Activated naive CD8-positive, alpha-beta T cell (primary cell): ENCODE data around the gene CD48.
"Not testable (repeated sequence)": the region's sequence is repeated elsewhere in the genome, so short reads cannot be mapped to it uniquely, and the experiment has no call there.

Experiments
- H3K27ac Mint-ChIP-seq: one replicate; pipeline ENCODE4 v1.8.0; 2021; ENCODE audit warnings: mixed read lengths
- H3K27me3 Mint-ChIP-seq: one replicate; pipeline ENCODE4 v1.8.0; 2021; ENCODE audit warnings: mixed read lengths
- H3K36me3 Mint-ChIP-seq: one replicate; pipeline ENCODE4 v1.8.0; 2021; ENCODE audit warnings: mixed read lengths
- H3K4me1 Mint-ChIP-seq: one replicate; pipeline ENCODE4 v1.8.0; 2021; ENCODE audit warnings: low read depth, mixed read lengths
- H3K4me3 Mint-ChIP-seq: one replicate; pipeline ENCODE4 v1.8.0; 2021; ENCODE audit warnings: mild to moderate bottlenecking, mixed read lengths
- H3K9me3 Mint-ChIP-seq: one replicate; pipeline ENCODE4 v1.8.0; 2021; ENCODE audit warnings: low read depth, mixed read lengths

CD48 gene

GRCh38 chr1:160712525-160713080, 981 bp upstream of the CD48 start:
- H3K4me1 Mint-ChIP-seq: peaks cover 44% of the 10 kb centered on the region
- not testable (repeated sequence) for H3K27me3 Mint-ChIP-seq, H3K4me3 Mint-ChIP-seq, H3K27ac Mint-ChIP-seq, H3K36me3 Mint-ChIP-seq, H3K9me3 Mint-ChIP-seq

GRCh38 chr1:160711276-160711601, 383 bp downstream of the CD48 start:
- Mint-ChIP-seq H3K27ac (no peak overlapping the region), H3K36me3 (peaks cover 11% of the 10 kb centered on the region)

GRCh38 chr1:160710517-160711252, 937 bp downstream of the CD48 start:
- peaks cover 13% of the 10 kb centered on the region for H3K36me3 Mint-ChIP-seq

More at GRCh38 chr1:160711276-160711601, 383 bp downstream of the CD48 start:
- Mint-ChIP-seq H3K27me3 (no peaks in the 10 kb centered on the region), H3K4me3 (no peak overlapping the region), H3K9me3 (no peaks in the 10 kb centered on the region), H3K4me1 (peaks cover 32% of the 10 kb centered on the region)

GRCh38 chr1:160709715-160710114, 1.9 kb downstream of the CD48 start:
- no peaks in the 10 kb centered on the region for H3K27me3 Mint-ChIP-seq

More at GRCh38 chr1:160710517-160711252, 937 bp downstream of the CD48 start:
- Mint-ChIP-seq H3K9me3 (no peaks in the 10 kb centered on the region), H3K27me3 (no peaks in the 10 kb centered on the region), H3K27ac (no peak overlapping the region), H3K4me1 (peaks cover 33% of the 10 kb centered on the region), H3K4me3 (no peak overlapping the region)

GRCh38 chr1:160708801-160709200, 2.8 kb downstream of the CD48 start:
- no peaks in the 10 kb centered on the region for H3K27me3 Mint-ChIP-seq
- no peak overlapping the region for H3K4me3 Mint-ChIP-seq
- H3K36me3 Mint-ChIP-seq: peaks cover 28% of the 10 kb centered on the region
- H3K4me1 Mint-ChIP-seq: peaks cover 40% of the 10 kb centered on the region
- H3K27ac Mint-ChIP-seq: no peak overlapping the region
- no peaks in the 10 kb centered on the region for H3K9me3 Mint-ChIP-seq

More at GRCh38 chr1:160709715-160710114, 1.9 kb downstream of the CD48 start:
- H3K9me3 Mint-ChIP-seq: no peaks in the 10 kb centered on the region
- peaks cover 37% of the 10 kb centered on the region for H3K4me1 Mint-ChIP-seq
- peaks cover 21% of the 10 kb centered on the region for H3K36me3 Mint-ChIP-seq
- no peak overlapping the region for H3K27ac Mint-ChIP-seq
- H3K4me3 Mint-ChIP-seq: no peak overlapping the region

- H3K36me3 Mint-ChIP-seq: peaks cover 34% of the 10 kb centered on the region
- peaks cover 42% of the 10 kb centered on the region for H3K4me1 Mint-ChIP-seq
- H3K27ac Mint-ChIP-seq: no peak overlapping the region
- no peak overlapping the region for H3K4me3 Mint-ChIP-seq
- no peaks in the 10 kb centered on the region for H3K9me3 Mint-ChIP-seq
- no peaks in the 10 kb centered on the region for H3K27me3 Mint-ChIP-seq
These were observed 3.5 kb downstream of the CD48 start for GRCh38 chr1:160708118-160708517.

GRCh38 chr1:160707236-160708064, 4.2 kb downstream of the CD48 start:
- Mint-ChIP-seq H3K4me3 (no peak overlapping the region), H3K27ac (no peak overlapping the region), H3K9me3 (no peaks in the 10 kb centered on the region), H3K27me3 (no peaks in the 10 kb centered on the region), H3K4me1 (peaks cover 42% of the 10 kb centered on the region), H3K36me3 (peaks cover 35% of the 10 kb centered on the region)

GRCh38 chr1:160706526-160707235, 4.9 kb downstream of the CD48 start:
- Mint-ChIP-seq H3K27ac (no peak overlapping the region), H3K9me3 (no peaks in the 10 kb centered on the region), H3K4me1 (peaks cover 44% of the 10 kb centered on the region), H3K27me3 (no peaks in the 10 kb centered on the region), H3K36me3 (peaks cover 39% of the 10 kb centered on the region), H3K4me3 (no peak overlapping the region)

GRCh38 chr1:160705742-160706141, 5.9 kb downstream of the CD48 start:
- Mint-ChIP-seq H3K27me3 (no peaks in the 10 kb centered on the region), H3K9me3 (no peaks in the 10 kb centered on the region), H3K4me1 (peaks cover 53% of the 10 kb centered on the region), H3K36me3 (peaks cover 38% of the 10 kb centered on the region), H3K27ac (peak overlapping the region; percentile 87), H3K4me3 (no peak overlapping the region)

- not testable (repeated sequence) for H3K9me3 Mint-ChIP-seq, H3K4me3 Mint-ChIP-seq, H3K27me3 Mint-ChIP-seq
- Mint-ChIP-seq H3K36me3 (peaks cover 33% of the 10 kb centered on the region), H3K4me1 (peaks cover 58% of the 10 kb centered on the region), H3K27ac (peak overlapping the region; percentile 87)
These were observed 6.4 kb downstream of the CD48 start for GRCh38 chr1:160705212-160705621.

- H3K9me3 Mint-ChIP-seq: no peaks in the 10 kb centered on the region
- H3K27ac Mint-ChIP-seq: peak overlapping the region; percentile 86
- H3K27me3 Mint-ChIP-seq: no peaks in the 10 kb centered on the region
- H3K4me3 Mint-ChIP-seq: no peak overlapping the region
- H3K36me3 Mint-ChIP-seq: peaks cover 32% of the 10 kb centered on the region
- peaks cover 64% of the 10 kb centered on the region for H3K4me1 Mint-ChIP-seq
These were observed 7.4 kb downstream of the CD48 start for GRCh38 chr1:160704250-160704649.

- H3K9me3 Mint-ChIP-seq: no peaks in the 10 kb centered on the region
- H3K36me3 Mint-ChIP-seq: peaks cover 32% of the 10 kb centered on the region
- peak overlapping the region; percentile 86 for H3K27ac Mint-ChIP-seq
- H3K4me3 Mint-ChIP-seq: no peak overlapping the region
- peaks cover 85% of the 10 kb centered on the region for H3K4me1 Mint-ChIP-seq
- no peaks in the 10 kb centered on the region for H3K27me3 Mint-ChIP-seq
These were observed 9.5 kb downstream of the CD48 start for GRCh38 chr1:160702100-160702499.

- not testable (repeated sequence) for H3K27me3 Mint-ChIP-seq, H3K9me3 Mint-ChIP-seq
- Mint-ChIP-seq H3K4me1 (peaks cover 84% of the 10 kb centered on the region), H3K4me3 (peak overlapping the region; percentile 52), H3K36me3 (peaks cover 18% of the 10 kb centered on the region), H3K27ac (peak overlapping the region; percentile 87)
These were observed 19.2 kb downstream of the CD48 start for GRCh38 chr1:160692390-160692789.

GRCh38 chr1:160685266-160685665, 26.4 kb downstream of the CD48 start:
- H3K4me3 Mint-ChIP-seq: peak overlapping the region; percentile 77
- H3K27ac Mint-ChIP-seq: peak overlapping the region; percentile 94
- H3K27me3 Mint-ChIP-seq: no peaks in the 10 kb centered on the region
- no peaks in the 10 kb centered on the region for H3K9me3 Mint-ChIP-seq
- peaks cover 87% of the 10 kb centered on the region for H3K4me1 Mint-ChIP-seq
- peaks cover 44% of the 10 kb centered on the region for H3K36me3 Mint-ChIP-seq
